Fibroblast of pulmonary artery (primary cell): Measurements from ENCODE around the gene RPL10A.

Experiments used
- DNase-seq: peaks from one replicate; pipeline ENCODE4 v3.0.0-alpha.2; 2010; ENCODE audit warnings: low read depth
- H3K4me3 ChIP-seq: replicated peaks from 2 replicates; pipeline ENCODE4 v1.5.1; 2011; ENCODE audit warnings: low read depth, mild to moderate bottlenecking, control low read depth, low read length, moderate library complexity
- CTCF ChIP-seq: IDR thresholded peaks from 2 replicates; pipeline ENCODE4 v1.5.1; 2011; ENCODE audit warnings: mild to moderate bottlenecking, control low read depth, low read length, inconsistent platforms; ENCODE audit errors: missing control alignments

The RPL10A gene

GRCh38 chr6:35470663-35471120 lies 2.5 kb downstream of the RPL10A start:
- peak overlapping the region; percentile 92 for H3K4me3 ChIP-seq
- no peak for TF ChIP-seq CTCF
- DNase-seq: no peak

DNA sequence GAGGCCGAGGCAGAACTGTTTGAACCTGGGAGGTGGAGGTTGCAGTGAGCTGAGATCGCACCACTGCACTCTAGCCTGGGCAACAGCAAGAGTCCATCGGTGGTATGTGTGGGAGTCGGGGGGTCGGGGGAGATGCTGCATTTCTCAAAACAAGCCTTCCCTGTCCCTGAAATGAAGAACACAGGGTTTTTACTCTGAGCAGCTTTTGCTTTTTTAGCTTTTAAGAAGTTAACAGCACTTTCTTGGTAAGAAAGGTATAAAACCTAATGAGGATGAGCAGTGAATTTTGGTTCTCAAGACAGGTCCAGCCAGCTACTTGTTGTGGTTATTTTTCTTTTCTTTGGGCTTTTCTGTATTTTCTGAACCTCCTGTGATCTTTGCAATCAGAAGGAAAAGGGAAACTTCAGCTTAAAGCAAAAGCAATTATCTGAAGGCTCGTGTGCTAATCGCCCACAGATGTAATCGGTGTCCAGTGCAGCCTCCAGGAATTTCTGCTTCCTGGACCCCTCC lies 3.7 kb downstream of the RPL10A start:
- no peak overlapping the region for H3K4me3 ChIP-seq
- DNase-seq: no peak
- TF ChIP-seq CTCF: no peak

GRCh38 chr6:35473075-35473849 lies 5.1 kb downstream of the RPL10A start:
- no peak for DNase-seq
- TF ChIP-seq CTCF: no peak
- no peak overlapping the region for H3K4me3 ChIP-seq

DNA sequence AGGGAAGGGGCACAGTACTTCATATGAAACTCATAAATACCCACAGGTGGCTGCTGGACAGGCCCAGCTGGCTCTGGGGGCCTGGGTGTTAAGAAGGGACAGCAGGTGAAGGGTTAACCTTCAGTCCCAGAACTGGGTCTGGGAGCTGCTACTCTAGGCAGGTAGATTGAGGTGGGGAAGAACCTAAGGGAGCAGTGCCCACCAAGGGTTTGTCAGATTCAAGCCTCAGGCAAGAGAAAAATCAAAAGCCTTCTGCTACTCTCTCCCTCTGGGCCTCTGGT lies 5.6 kb downstream of the RPL10A start:
- TF ChIP-seq CTCF: no peak
- DNase-seq: no peak
- H3K4me3 ChIP-seq: no peak overlapping the region

DNA sequence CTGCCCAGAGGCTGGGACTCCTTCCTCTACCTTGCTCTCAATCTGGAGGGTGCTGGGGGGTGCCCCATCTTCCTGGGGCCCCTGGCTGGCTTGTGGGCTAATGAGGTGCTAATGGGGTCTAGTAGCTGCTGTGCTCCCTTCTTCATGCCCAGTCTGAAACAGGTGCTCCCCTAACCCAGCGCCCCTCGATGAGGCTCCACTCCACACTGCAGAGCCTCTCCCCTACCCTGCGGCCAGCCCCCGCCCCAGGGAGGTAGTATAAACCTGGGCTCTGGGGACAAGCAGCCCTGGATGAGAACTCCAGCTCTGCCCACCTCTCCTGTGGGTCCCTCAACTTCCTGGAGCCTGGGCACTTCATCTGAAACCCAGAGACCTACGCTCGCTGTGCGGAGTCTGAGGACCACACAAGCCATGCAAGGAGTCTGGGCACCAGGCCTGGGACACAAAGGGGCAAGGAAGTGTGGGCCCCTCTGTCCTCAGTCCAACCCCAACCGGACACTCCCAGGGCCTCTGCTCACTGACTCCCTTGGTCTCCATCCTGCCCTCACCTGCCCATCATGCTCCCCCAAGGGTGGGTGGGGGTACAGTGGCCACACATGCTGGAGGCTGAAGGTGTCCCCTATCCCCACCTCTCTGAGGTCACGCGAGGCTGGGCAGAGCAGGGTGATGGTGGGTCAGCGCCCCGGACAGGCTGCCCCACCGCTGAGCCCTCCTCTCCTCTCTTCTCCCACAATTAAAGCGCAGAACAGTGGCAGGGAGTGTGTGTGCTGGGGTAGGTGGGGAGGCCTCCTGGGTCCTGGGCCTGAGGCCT lies 6.1 kb downstream of the RPL10A start:
- no peak overlapping the region for H3K4me3 ChIP-seq
- TF ChIP-seq CTCF: no peak
- no peak for DNase-seq

DNA sequence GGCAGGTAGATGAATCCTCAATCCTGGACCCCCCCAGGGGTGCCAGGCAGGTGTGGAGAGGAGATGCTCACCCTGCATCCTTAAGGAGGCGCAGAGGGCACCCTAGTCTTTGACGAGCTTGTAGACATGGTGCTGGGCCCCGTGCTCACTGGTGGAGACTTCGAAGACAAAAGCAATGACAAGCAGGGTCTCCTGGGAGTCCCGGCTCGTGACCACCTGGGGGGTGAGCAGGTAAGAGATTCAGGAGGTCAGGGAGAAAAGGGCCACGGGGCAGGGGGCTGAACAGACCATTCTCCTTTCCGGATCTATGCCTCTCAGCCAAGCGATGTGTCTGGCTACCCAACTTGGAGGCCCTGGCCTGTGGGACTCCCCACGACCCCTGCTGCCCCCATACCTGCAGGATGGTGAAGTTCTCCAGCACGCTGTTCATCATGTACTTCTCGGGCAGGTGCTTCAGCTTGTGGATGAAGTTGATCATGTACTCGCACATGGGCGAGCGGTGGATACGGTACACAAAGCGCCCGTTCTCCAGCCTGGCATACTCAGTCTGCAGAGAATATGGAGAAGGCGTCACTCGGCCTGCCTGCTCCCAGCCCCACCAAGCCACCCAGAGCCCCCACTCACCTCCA lies 6.9 kb downstream of the RPL10A start:
- no peak overlapping the region for H3K4me3 ChIP-seq
- TF ChIP-seq CTCF: no peak
- DNase-seq: no peak
